GM10266 (cell line): ENCODE measurements around the gene UQCRC2.
"Not testable (repeated sequence)": the region's sequence is repeated elsewhere in the genome, so short reads cannot be mapped to it uniquely, and the experiment has no call there.

Experiments
- DNase-seq: peaks from one replicate; pipeline ENCODE4 v3.0.0; 2012; ENCODE audit errors: extremely low spot score
- TF ChIP-seq, protein P1 (sequence below): IDR thresholded peaks from 2 replicates; pipeline ENCODE4 v1.5.1; 2012; ENCODE audit warnings: mild to moderate bottlenecking, low read depth; ENCODE audit not compliant: control insufficient read depth, insufficient read depth; ENCODE audit errors: missing control alignments

The UQCRC2 gene

GRCh38 chr16:22012241-22012640 is 59.1 kb downstream of the UQCRC2 start:
- TF ChIP-seq, protein P1, sequence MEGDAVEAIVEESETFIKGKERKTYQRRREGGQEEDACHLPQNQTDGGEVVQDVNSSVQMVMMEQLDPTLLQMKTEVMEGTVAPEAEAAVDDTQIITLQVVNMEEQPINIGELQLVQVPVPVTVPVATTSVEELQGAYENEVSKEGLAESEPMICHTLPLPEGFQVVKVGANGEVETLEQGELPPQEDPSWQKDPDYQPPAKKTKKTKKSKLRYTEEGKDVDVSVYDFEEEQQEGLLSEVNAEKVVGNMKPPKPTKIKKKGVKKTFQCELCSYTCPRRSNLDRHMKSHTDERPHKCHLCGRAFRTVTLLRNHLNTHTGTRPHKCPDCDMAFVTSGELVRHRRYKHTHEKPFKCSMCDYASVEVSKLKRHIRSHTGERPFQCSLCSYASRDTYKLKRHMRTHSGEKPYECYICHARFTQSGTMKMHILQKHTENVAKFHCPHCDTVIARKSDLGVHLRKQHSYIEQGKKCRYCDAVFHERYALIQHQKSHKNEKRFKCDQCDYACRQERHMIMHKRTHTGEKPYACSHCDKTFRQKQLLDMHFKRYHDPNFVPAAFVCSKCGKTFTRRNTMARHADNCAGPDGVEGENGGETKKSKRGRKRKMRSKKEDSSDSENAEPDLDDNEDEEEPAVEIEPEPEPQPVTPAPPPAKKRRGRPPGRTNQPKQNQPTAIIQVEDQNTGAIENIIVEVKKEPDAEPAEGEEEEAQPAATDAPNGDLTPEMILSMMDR = no peak
- no peak for DNase-seq

DNA sequence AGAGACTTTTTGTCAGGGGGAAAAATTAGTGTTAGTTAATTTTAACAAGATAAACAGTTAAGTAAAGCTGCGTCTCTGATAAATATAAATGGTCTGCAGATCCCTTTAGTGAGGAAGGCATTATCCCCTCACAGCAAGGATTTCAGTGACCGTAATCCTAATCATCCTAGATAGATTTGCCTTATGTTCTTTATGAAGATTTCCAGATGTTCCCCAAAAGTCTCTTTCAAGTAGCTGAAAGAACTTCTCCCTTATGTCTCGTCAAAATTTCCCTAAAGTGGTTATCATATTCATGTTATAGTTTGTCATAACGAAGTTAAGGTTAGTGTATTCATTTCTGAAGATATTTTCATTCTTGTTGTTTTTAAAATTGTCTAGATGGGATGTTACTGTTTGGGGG is 60.3 kb downstream of the UQCRC2 start:
- TF ChIP-seq, protein P1 = no peak
- no peak for DNase-seq

DNA sequence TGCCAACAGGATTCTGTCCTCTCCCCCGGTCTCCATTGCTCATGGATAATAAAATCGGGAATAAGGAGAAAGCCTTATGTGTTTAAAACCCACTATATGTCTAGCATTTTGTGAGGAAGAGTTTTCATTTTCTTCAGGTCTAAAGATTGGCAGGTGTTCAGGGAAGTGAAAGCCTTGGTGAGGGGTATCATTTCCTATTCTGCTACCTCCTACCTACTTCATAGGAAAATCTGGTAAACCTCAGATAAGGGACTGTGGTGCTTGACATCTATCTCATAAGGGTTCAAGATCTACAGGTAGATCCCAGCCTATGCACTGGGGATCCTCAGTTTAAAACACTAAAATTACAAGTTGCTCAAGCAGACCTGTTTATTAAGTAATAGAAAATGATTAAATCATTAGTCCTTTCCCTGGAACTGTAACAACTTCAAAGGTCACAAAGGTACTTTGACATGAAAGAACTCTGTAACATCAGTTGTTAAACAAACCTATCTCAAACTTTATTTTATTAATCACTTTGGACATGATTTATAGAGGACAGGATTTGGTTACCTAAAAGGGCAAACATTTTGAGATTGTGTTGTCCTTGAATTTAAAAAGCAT is 61.2 kb downstream of the UQCRC2 start:
- TF ChIP-seq, protein P1 = no peak

GRCh38 chr16:22016927-22017326 is 63.8 kb downstream of the UQCRC2 start:
- TF ChIP-seq, protein P1 = no peak
- no peak for DNase-seq

More for the DNA sequence above, 61.2 kb downstream of the UQCRC2 start:
- no peak for DNase-seq

DNA sequence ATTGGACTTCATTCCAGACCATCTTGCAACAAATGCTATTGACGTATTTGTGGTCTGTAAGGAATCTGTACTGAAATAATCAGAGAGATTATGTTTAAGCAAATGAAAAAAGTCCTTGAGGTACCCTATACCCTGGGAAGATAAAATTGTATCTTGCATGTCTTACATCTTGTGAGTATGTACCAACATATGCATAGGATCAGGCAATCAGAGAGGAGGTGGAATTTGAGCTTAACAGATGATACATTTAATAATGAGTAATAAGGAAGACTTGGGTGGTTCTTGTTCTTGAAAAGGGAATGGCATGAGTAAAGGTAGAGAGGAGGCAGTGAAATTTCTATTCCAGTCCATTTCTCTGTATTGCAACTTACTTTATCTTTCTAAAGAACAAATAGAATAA is 65.4 kb downstream of the UQCRC2 start:
- DNase-seq = no peak
- TF ChIP-seq, protein P1 = no peak

DNA sequence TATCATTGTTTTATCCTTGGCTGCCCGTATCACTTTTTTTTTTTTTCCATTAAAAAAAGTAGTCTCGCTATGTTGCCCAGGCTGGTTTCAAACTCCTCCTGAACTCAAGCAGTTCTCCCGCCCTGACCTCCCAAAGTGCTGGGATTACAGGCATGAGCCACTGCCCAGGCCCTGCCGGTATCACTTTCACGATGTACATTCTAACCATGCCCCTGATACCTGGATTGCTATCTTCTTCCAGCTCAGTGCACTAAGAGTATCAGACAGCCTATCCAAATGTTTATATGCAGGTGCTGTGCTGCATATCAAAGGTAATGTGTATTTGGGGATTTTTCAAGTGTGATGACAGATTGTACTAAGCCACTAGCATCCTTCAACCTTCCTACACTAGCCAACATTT is 69.0 kb downstream of the UQCRC2 start:
- TF ChIP-seq, protein P1 = no peak
- no peak for DNase-seq

DNA sequence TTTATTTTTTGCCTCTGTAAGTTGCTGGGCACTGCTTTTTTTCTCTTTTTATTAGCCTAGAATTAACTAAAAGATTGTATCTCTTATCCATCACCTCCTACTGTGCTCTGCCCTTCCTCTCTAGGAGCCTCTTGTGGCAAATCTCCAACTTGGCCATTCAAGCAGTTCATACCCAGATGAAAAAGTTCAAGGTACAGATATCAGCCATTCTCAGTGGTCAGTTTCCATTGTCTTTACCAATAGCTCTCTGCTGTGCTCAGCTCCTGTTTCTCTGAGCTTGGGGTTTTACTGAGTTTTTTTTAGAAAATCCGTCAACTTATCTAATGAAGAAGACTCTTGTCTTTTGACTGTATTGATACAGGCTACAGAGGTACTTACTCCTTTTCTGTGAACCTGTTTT is 70.3 kb downstream of the UQCRC2 start:
- DNase-seq = peak; percentile 44
- TF ChIP-seq, protein P1 = no peak

DNA sequence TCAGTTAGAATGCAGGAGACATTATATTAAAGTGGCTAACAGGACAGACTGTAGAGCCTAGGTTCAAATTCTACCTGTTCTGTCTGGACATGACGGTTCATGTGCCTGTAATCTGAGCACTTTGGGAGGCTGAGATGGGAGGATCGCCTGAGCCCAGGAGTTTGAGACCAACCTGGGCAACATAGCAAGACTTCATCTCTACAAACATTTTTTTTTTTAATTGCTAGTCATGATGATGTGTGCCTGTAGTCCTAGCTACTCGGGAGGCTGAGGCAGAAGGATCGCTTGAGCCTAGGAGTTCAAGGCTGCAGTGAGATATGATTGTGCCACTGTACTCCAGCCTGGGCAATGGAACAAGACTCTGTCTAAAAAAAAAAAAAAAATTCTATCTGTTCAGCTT is 71.6 kb downstream of the UQCRC2 start:
- not testable (repeated sequence) for DNase-seq
